Body of pancreas (tissue), 4 donors: Measurements from ENCODE around the gene MORN3.

Experiments used
- CTCF ChIP-seq, 7 experiments: fragments of 450-650 bp in 4 of 7; fragments of 200-600 bp in 3 of 7; sonication (generic) in 3 of 7; IDR thresholded peaks; one replicate each; pipeline ENCODE4 v1.5.1; 2016 to 2019; ENCODE audit warnings: antibody characterized with exemption in 7 of 7
- POLR2A ChIP-seq, 3 donors: fragments of 450-650 bp; IDR thresholded peaks; one replicate each; pipeline ENCODE4 v1.6.1; 2016; ENCODE audit warnings: antibody characterized with exemption in 3 of 3, mild to moderate bottlenecking in 2 of 3

GRCh38 chr12:121651320-121651719 lies 18.1 kb downstream of the MORN3 start:
- no peak for TF ChIP-seq POLR2A (IDR thresholded peaks at IDR 0.05)
- TF ChIP-seq CTCF (IDR thresholded peaks at IDR 0.05), result no peak
